Activated CD4-positive, alpha-beta T cell treated with anti-CD3 and anti-CD28 coated beads, Interleukin-10, Interleukin-2, amounts not matched to agents 100 ng/mL and 50 ng/mL, durations not matched to agents 16 hours and 8 hours (primary cell): ENCODE measurements around the gene IFNAR1.
"Not testable (repeated sequence)": the region's sequence is repeated elsewhere in the genome, so short reads cannot be mapped to it uniquely, and the experiment has no call there.

ENCODE experiments used
- DNase-seq: peaks from one replicate; pipeline ENCODE4 v3.0.0-alpha.2; 2020

Gene IFNAR1

DNA sequence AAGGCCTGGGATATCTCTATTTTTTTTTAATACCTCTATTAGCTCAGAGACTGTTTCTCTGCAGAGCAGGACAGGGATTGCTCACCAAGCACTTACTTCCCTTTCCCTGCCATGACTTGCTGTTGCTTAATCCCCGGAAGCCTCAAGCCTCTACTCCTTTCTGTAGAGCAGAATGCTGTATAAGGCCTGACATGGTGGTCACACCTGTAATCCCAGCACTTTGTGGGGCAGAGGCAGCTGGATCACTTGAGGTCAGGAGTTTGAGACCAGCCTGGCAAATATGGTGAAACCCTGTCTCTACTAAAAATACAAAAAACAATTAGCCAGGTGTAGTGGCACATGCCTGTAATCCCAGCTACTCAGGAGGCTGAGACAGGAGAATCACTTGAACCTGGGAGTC is 55.2 kb downstream of the IFNAR1 start:
- not testable (repeated sequence) for DNase-seq

DNA sequence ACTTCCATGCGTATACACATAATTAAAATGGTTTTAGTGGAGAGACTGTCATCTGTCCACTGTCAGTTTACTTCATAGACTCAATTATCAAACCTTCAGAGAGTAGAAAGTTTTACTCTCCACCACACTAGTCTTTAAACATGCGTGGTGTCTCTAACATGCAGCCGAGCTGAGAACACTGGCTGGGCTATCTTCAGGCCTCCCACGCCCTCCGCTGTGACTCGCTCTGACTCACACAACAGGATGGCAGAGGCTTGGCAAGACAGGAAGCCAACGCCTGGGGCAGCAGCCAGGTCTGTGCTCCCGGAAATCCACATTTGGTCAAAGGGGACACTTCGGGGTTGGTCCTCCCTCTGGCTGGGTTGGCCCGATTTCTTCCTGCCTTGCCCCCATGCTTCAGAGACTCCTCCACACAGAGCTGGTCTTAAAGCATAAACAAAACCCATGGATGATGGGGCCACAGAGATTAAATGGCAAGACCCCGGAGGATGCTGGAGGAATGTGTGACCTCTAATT is 55.8 kb downstream of the IFNAR1 start:
- peak; percentile 94 for DNase-seq

DNA sequence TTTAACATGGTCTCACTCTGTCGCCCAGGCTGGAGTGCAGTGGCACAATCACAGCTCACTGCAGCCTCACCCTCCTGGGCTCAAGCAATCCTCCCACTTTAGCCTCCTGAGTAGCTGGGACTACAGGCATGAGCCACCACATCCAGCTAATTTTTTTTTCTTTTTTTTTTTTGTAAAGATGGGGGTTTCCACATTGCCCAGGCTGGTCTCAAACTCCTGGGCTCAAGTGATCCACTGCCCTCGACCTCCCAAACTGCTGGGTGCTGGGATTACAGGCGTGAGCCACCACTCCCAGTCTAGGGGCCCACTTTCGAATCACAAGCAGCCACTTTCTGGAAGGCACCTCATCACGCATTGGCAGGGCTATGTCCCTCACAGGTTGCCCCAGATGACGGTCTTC is 56.6 kb downstream of the IFNAR1 start:
- not testable (repeated sequence) for DNase-seq

DNA sequence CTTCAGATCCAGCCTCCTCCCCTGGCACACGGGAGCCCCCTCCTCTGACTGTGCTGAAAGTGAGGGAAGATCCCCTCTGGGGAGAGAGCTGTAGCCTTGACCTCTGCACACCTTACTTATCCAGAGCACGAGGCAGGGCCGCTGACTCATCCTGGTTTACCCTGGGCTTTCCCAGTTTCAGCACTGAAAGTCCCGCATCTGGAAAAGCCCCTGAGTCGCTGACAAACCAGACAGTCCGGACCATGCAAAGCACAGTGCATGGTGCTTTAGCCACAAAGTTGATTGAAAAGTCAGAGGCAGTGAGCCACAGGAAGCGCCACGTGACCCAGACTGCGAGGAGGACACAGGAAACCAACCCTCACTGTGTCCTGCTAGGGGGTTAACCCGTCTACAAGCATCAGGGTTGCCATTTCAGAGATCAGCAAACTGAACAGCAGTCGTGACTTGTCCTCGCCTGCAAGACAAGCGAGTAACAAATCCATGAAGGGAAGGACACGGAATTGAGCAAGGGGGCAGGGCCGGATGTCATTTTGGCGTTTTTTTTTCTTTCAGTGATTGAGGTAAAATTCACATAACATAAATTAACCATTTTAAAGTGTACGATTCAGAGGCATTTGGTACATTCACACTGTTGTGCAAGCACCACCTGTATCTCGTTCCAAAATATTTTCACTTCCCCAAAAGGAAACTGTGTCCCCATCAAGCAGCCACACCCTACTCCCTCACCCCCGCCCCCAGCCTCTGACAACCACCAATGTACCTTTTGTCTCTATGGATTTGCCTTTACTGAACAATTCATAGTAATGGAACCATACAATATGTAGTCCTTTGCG is 58.5 kb downstream of the IFNAR1 start:
- peak; percentile 81 for DNase-seq

DNA sequence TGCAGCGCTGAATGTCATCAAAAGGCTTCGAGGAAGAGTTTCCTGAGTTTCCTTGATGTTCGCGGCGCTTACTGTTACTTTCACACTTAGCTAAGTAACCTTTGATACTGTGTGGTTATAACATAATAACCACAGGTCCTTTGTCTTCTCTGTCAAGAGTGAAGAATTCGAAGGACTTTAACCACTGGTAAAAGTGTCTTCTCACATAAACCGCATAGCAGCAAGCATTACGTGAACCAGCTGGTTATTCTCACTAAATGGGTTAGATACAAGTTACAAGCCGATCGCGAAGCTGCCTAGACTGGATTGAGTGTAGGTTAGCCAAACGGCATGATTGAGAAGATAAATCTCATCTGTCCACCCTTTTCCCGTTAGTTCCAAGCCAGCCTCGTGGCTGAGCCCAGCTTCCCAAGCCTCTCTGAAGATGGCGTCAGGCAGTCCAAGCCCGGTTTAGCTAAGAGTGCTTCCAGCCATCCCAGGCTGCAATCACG is 60.1 kb downstream of the IFNAR1 start:
- peak; percentile 79 for DNase-seq

DNA sequence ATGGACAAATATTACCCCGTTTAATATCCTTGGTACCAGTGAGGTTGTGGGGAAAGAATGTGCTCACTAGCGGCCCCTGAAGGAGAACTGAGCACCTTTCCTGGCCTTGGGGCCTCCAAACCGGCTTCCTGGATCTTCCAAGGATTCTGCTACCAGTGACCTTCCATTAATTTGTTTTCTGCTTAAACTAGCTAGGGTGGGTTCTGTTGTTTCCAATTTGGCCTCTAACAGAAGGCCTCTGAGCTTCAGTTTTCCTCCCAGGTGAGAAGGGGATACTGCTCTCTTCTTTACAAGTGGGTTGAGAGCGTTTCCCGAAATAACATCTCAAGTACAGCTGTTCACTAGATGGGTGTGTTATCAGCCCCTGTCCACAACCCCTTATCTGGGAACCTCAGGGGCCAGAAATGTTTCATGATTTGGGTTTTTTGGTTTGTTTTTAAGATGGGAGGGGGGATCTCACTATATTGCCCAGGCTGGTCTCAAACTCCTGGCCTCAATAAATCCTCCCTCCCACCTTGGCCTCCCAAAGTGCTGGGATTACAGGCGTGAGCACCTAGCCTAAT is 61.5 kb downstream of the IFNAR1 start:
- DNase-seq, result no peak

DNA sequence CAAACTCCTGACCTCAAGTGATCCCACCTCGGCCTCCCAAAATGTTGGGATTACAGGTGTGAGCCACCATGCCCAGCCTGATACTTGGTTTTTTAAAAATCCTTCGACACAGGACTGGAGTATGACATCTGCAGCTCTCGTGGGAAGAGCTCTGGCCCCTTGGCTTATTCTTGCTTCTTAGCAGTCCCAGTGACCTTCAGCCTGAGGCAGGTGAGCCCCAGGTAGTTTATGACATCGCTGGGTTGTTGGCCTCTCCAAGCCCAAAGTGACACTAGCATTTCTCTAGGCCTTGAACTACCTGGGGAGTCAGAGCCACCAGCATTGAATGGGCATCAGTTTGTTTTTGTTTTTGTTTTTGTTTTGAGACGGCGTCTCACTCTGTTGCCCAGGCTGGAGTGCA is 62.5 kb downstream of the IFNAR1 start:
- no peak for DNase-seq

DNA sequence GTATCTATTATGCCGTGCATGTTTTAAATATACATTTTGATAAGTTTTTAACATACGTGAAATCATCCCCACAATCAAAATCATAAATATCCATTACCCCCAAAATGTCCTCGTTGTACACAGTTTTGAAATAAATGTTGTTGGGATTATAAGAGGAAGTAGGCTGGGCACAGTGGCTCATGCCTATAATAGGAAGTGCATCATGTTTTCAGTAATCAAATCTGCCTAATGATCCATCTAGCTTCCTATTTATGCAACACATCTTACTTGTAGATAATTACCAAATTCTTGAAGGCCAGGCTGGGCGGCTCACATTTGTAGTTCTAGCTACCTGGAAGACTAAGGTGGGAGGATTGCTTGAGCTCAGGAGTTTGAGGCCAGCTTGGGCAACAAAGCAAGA is 63.4 kb downstream of the IFNAR1 start:
- DNase-seq, result no peak

DNA sequence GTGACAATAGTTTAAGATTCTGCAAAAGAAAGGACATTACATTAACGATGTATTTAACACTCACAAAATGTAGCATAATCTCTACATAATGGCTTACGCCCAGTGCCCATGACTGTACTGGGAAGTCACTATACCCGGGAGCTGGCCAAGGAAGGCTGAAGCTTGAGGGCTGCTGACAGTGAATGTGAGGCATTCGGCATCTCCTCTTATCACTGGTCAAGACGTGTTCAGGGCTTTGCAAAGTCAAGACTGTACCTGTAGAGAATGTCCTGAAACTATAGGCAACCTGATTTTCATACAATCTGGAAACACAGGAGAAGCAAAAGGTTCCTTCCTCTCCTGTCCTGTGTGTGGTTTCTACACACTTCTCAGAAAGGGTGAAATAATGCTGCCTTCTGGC is 65.7 kb downstream of the IFNAR1 start:
- DNase-seq, result no peak

DNA sequence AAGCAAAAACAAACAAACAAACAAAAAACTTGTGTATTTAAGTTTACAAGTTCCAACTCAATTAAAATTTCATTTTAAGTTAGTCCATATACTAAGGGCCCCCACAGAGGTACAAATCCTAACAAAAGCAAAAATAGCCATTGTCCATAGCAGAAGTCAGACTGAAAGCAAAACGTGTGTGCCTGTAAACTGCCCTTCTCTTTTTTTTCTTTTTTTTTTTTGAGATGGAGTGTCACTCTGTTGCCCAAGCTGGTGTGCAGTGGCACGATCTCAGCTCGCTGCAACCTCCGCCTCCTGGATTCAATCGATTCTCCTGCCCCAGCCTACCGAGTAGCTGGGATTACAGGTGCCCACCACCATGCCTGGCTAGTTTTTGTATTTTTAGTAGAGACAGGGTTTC is 66.9 kb downstream of the IFNAR1 start:
- DNase-seq, result no peak

DNA sequence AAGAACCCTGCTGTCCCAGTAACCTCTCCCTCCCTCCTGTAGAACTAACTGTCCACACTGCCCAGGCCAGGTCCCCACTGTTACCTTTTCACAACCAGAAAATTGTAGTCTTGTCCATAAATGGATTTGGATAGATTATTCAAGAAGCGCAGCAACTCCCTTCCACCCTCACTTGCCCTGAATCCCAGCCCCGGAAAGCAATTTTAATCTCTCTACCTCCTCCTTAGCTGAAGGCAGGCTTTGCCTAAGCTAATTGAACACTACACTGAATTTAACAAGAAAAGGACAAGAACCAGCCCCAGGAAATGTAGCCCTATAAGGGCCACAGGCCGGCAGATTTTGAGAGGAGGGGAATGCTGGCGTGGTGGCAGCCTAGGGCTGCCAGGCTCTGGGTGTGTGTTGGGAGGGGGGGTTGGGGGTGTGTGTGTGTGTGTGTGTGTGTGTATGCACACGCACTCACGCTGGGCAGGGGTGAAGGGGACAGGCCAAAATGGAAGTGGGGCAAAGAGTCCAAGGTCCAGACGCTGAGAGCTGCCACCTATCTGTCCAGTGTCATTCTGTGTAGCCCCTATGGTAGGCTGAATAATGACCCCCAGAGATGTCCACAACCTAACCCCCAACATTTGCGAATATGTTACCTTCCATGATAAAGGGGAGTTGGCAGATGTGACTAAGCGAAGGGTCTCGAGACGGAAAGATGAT is 67.7 kb downstream of the IFNAR1 start:
- no peak for DNase-seq

DNA sequence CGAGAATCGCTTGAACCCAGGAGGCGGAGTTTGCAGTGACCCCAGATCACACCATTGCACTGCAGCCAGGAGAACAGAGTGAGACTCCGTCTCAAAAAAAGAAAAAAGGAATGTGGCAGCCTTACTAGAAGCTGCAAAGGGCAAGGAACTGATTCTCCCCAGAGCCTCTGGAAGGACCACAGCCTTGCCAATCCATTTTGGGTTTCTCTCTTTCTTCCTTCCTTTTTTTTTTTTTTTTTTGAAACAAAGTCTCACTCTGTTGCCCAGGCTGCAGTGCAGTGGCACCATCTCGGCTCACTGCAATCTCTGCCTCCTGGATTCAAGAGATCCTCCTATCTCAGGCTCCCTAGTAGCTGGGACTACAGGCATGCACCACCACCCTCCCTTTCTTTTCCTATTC is 68.6 kb downstream of the IFNAR1 start:
- DNase-seq, result no peak

DNA sequence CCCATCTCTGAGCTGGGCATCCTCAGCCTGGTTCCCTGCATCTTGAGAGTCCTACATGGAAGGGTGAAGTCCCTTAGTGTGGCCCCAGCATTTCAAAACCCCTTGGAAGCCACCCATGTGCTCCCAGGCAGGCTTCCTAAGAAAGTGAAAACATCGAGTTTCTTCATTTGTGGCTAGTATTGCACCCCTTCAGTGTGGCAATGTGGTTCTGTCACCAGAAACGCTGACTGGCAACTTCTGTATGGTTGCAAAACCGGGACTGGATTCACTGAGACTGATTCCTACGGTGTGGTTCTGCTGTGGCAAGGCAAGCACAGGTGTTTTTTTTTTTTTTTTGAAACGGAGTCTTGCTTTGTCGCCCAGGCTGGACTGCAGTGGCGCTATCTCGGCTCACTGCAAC is 69.5 kb downstream of the IFNAR1 start:
- DNase-seq, result no peak

DNA sequence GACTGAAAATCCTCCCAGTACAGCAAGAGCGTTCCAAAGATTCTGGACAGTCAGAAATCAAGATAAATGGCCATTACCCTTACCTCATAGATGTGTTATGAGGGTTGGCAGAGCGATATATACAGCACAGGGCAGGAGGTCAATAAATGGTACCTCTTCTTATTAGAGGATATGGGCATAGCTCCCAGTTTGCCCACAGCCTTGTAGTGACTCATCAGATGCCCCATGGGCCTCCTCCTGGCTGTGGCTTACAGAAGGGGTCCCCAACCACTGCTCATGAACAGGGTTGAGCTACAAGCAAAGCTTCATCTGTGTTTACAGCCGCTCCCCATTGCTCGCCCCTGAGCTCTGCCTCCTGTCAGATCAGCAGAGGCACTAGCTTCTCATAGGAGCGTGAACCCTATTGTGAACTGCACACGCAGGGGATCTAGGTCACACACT is 71.1 kb downstream of the IFNAR1 start:
- no peak for DNase-seq

DNA sequence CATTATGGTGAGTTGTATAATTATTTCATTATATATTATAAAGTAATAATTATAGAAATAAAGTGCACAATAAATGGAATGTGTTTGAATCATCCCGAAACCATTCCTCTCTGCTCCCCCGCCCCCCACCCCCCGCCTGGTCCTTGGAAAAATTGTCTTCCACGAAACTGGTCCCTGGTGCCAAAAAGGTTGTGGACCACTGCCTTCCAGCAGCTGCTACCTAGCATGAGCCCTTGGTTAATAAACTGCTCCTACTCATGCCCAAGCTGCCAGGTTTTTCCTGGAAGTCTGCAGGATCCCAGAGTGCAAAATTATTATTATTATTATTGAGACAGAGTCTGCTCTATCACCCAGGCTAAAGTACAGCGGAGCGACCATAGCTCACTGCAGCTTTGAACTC is 71.7 kb downstream of the IFNAR1 start:
- no peak for DNase-seq

DNA sequence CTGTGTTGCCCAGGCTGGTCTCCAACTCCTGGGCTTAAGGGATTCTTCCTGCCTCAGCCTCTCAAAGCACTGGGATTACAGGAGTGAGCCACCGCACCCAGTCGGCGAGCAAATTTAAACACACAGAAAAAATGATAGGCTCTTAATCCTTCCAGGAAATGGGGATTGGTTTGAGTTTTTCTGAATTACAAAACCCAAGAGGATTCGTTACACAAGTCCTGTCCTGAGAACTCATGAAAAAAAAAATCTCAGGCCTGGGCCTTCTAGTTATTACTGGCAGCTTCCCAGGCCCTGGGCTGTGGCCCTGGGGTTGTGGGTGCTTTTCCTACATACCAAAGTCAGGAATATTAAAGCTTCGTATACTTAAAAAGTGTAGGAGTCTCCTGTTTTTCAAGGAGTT is 72.2 kb downstream of the IFNAR1 start:
- DNase-seq, result no peak

DNA sequence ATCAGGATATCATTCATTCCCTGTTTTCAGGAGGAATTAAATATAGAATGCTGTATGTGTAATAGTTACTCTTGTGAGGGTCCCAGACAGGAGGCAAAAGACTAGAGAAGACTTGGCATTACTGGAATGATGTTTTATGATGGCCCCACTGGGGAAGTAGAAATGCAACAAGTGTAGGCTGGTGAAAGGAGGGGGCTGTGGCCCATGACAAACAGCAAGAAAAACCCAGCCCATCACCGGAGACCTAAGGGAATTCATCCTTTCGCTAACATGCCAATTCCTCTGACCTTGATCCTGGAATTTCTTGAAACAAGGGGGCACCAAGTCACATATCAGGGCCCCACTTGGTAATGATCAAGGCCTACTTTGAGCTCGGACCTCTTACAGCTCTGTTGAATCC is 72.9 kb downstream of the IFNAR1 start:
- no peak for DNase-seq

DNA sequence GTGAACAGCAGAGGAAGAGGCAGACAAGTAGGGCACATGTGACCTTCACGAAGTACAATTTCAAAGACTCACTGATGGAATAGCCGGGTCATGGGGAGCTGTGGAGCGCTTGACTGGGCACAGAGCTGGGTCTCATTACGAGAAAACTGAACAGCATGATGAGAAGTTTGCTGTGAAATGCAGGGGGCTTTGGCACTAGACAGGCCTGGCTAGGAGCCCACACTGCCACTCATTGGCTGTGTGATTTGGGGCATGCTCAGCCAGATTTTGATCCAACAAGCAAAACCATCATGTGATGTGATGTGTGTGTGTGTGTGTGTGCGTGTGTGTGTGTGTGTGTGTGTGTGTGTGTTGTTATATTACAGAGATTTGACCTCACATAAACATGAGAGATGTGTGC is 73.6 kb downstream of the IFNAR1 start:
- DNase-seq, result no peak

DNA sequence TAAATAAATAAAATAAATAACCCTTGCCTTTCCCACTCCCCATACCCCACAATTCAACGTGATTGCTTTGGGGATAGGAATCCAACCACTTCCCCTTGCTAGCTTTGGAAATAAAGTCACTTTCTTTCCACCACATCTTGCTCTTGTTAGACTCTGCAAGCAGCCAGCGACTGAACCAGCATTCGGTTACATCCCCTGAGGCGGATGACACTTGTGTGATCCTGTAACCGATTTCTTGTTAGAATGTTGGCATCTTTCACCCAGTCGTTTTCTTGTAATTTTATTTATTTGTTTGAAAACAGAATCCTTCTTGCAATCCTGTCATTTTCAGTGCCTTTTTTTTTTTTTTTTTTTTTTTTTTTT is 76.8 kb downstream of the IFNAR1 start:
- DNase-seq, result no peak

DNA sequence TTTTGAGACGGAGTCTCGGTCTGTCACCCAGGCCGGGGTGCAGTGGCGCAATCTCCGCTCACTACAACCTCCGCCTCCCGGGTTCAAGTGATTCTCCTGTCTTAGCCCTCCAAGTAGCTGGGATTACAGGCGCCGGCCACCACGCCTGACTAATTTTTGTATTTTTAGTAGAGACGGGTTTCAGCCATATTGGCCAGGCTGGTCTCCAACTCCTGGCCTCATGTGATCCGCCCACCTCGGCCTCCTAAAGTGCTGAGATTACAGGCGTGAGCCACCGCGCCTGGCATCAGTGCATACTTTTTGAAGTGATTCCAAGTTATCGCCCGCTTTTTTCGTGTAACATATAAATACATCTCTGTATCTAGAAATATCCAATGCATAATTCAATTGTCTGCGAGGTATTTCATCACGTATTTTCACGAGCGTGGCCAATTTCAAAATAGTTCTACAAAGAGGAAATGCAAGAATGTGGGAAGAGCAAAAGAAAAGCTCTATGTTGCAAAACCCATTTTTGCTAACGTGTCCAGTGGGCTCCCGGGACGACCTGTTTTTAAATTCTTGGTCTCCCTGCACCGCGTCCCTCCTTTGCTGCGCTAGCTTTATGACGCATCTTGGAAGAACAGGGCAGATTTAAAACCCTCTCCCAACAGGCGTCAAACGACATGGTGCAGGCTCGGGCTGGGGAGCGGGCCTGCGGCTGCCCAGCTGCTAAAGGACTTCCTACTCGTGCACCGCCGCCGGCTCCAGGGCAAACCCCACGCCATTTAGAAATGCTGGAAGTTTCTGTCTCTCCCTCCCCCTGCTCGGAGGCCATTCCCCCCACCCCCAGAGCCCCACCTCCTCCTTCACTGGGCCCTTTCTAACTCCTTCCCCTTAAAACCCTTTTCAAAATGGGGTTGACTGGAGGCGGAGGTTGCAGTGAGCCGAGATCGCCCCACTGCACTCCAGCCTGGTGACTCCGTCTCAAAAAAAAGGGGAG is 77.5 kb downstream of the IFNAR1 start:
- DNase-seq, result no peak

DNA sequence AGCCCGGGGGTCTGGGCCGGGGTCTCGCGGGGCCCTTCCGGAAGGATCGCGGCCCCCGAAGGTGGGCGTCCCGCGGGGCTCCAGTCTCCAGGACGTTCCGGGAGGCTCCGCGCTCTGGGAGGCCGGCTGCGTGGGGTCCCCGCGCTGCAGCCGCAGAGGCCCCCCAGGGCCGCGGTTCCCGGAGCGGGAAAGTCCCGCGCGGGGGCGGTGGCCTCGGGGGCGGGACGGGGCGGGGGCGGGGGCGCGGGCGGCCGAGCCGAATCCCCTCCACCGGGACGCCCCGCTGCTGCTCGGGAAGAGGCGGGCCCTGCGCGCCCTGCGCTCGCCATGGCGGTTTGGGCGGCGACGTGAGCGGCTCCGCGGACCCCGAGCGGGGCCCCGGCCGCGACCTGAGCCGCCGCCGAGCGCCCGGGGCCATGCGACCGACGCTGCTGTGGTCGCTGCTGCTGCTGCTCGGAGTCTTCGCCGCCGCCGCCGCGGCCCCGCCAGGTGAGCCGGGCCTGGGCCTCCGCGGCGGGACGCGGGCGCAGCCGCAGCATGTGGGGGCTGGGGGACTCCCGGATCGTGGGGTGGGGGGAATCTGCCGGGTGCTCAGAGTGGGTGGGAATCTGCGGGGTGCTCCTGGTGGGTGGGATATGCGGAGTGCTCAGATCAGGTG is 78.5 kb downstream of the IFNAR1 start, which contains the start of gene IFNGR2:
IFNGR2 (plus strand) TSS at position 286 of the 658 bp plus-strand sequence; CDS start at position 417, 131 bp downstream.
- DNase-seq, result peak; percentile 18
